Fibroblast of skin of left quadriceps (primary cell): ENCODE data around the gene CARNS1.
"Not testable (repeated sequence)": the region's sequence is repeated elsewhere in the genome, so short reads cannot be mapped to it uniquely, and the experiment has no call there.

Source experiments
- DNase-seq, 2 experiments: peaks; one replicate each; pipeline ENCODE4 v3.0.0-alpha.2; 2013; ENCODE audit warnings: low read depth in 2 of 2

The CARNS1 gene

DNA sequence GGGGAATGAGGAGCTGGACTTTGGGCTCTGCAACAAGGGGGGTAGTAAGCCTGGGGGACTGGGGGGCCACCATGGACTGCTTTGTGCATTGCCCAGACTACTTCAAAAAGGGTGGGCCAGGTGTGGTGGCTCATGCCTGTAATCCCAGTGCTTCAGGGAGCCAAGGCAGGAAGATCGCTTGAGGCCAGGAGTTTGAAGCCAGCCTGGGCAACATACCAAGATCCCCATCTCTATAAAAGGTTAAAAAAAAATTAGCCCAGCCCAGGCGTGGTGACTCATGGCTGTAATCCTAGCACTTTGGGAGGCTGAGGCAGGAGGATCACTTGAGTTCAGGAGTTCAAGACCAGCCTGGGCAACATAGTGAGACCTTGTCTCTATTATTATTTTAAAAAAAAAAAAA, 50.1 kb downstream of the CARNS1 start:
- not testable (repeated sequence) for DNase-seq

- no peak for DNase-seq
These were observed 50.9 kb downstream of the CARNS1 start for GRCh38 chr11:67466367-67466766.

DNA sequence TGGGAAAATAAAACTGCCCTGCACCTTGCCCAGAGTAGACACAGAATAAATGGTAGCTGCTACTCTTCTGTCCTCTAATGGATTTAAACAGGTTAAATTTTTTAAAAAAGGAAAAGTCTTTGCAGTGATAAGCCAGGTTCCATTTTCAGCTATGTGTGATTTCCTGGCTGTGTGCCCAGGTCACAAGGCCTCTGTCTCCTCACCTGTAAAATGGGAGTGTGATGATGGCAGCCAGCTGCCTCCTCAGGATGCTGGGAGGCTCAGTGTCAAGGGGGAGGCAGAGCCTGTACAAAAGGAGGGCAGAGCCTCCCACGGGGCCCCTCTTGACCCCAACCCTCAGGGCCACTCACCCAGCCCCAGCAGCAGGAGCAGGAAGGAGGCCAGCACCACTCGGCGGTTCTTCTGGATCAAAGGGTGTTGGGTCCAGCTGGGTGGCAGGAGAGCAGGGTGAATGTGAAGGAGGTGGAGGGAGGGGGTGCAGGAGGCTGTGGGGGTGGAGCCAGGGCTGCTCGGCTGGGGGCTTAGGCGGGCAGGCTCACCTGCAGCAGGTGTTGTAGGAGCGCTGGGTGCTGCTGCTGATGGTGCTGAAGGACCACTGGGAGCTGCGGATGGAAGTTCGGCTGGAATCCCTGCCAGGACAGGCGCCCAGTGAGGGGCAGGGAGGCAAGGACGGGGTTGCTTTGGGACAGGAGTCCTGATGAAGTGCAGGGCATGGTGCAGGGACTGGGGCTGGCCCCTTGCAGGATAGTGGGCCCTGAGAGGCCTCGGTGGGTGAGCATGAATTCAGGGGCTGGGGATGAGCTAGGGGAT, 51.7 kb downstream of the CARNS1 start:
- no peak for DNase-seq

GRCh38 chr11:67468056-67468455, 52.6 kb downstream of the CARNS1 start:
- no peak for DNase-seq

DNA sequence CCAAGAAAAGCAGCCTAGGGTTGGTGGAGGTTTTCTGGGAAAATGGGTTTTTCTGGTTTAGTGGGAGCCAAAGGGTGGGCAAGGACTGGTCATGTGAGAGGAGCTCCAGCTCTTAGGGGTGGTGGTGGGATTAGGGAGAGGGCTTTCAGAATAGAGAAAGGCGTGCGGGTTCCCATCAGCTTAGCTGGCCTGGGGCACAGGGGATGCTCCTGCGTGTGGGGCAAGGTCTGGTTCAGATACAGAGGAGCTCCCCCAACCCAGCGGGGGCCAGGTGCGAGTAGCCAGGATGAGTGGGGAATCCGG, 52.9 kb downstream of the CARNS1 start:
- DNase-seq = no peak

DNA sequence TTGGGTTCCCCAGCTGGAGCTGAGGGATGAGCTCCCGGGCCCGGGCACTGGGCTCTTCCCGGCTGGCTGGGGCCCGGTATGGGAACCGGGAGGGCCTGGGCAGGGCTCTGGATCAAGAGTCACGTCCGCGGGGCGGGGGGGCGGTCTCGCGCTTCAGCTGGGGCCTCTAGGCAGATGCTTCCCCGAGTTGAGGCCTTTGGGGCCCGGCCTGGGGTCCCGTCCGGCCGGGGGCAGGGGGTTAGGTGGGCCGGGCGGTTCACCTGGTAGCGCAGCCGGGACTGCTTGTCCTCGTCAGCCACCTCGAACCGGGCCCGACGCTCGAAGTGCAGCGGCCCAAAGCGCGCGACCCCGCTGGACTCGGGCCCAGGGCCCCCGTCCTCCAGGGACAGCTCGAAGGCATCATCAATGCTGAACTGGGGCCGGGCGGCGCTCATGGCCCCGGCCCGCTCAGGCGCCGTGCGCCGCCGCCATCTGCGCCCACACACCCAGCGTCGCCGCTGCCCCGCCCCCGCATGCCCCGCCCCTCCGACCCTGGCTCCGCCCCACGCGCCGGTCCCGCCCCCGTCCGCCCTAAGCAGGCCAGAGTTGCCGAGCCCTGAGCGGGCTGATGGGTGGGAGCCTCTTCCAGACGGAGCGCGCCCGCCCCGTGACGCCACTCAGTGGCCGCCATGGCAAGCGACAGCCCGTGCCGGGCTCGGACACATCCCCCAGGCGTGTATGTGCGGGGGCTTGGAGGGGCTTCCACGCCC, 53.5 kb downstream of the CARNS1 start, which contains the start of gene TMEM134:
TSS of gene TMEM134 (minus strand) at position 493 of the 749 bp plus-strand sequence. CDS start at position 434, 59 bp downstream.
- peak; percentile 77 to 79 for DNase-seq

DNA sequence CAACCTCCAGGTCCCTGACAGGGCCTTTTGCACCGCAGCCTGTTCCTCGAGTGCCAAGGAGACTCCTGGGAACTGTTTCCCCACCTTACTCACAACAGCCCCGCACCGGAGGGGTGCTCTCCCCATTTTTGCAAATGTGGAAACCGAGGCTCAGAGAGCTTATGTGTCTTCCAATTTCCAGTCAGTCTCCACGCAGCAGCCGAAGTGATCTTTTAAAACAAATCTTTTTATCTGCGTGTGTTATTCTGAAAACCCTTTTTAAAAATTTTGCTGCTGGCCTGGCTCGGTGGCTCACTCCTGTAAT, 54.0 kb downstream of the CARNS1 start:
- DNase-seq = no peak

GRCh38 chr11:67470337-67471002, 55.0 kb downstream of the CARNS1 start:
- DNase-seq = no peak

DNA sequence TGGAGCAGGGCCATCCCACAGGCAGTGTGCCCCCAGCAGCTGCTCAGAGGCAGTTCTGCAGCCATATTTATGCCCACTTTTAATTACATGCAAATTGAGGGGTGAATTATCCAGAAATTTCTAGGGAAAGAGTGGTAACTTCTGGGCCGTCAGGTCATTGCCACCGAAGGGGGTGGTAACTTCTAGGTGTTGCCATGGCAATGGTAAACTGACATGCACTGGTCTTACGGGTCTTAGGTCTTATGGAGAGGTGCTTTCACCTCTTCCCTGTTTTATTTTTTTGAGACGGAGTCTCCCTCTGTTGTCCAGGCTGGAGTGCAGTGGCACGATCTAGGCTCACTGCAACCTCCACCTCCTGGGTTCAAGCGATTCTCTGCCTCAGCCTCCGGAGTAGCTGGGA, 57.4 kb downstream of the CARNS1 start:
- no peak for DNase-seq
